ENCODE data around the gene TTC23.

GRCh38 chr15:99143655-99144610 lies 105.4 kb downstream of the TTC23 start:
- TF ChIP-seq CTCF (IDR thresholded peaks at IDR 0.05) (no peak), ATF3 (CRISPR knock-in tag; conservative IDR thresholded peaks at IDR 0.05) (no peak), CBFB (CRISPR knock-in tag; IDR thresholded peaks at IDR 0.05; ENCODE audit: low read depth) (no peak)

Data from WTC11 (cell line).